HEK293 (cell line): ENCODE measurements around the gene TCEAL1.
A peak's percentile ranks its signal among the peaks of the same experiment; 100 is the strongest.
"Not testable (repeated sequence)": the region's sequence is repeated elsewhere in the genome, so short reads cannot be mapped to it uniquely, and the experiment has no call there.

Source experiments
- CTCF ChIA-PET: fragments of 350-600 bp; formaldehyde crosslinking; extraction: SDS; loops from one replicate; lab custom pipeline; 2021; ENCODE audit warnings: antibody characterized with exemption; lab: Yijun Ruan, JAX
- POLR2A ChIA-PET: fragments of 300-600 bp; formaldehyde crosslinking; extraction: SDS; loops from one replicate; lab custom pipeline; 2020; ENCODE audit warnings: antibody characterized with exemption, inconsistent platforms; lab: Yijun Ruan, JAX
- H3K27ac ChIP-seq: fragments of 200-500 bp; sonication (Bioruptor generic); 2 replicates; pipeline ENCODE4 v1.5.1; 2014; ENCODE audit warnings: low read depth, low read length, control low read depth, inconsistent platforms; ENCODE audit errors: extremely low read depth
- H3K36me3 ChIP-seq, 2 experiments: fragments of 200-500 bp in 1 of 2; sonication (Bioruptor generic) in 1 of 2; 1 replicate in 1 of 2; 2 replicates in 1 of 2; pipeline ENCODE4 v1.5.1; 2014 to 2017; ENCODE audit warnings: inconsistent platforms in 2 of 2, low read length in 2 of 2; ENCODE audit not compliant: control insufficient read depth in 2 of 2, insufficient read depth in 1 of 2
- H3K4me1 ChIP-seq: fragments of 200-500 bp; sonication (Bioruptor generic); 2 replicates; pipeline ENCODE4 v1.5.1; 2014; ENCODE audit warnings: mild to moderate bottlenecking, low read length, inconsistent platforms; ENCODE audit not compliant: control insufficient read depth, insufficient read depth
- H3K4me3 ChIP-seq: 2 replicates; pipeline ENCODE4 v1.5.1; 2011; ENCODE audit warnings: low read depth, mild to moderate bottlenecking, control low read depth, low read length, moderate library complexity
- H3K9me3 ChIP-seq: fragments of 200-500 bp; sonication (Bioruptor generic); 2 replicates; pipeline ENCODE4 v1.5.1; 2014; ENCODE audit warnings: low read depth, low read length, inconsistent platforms; ENCODE audit not compliant: control insufficient read depth, insufficient read depth
- GFI1B ChIP-seq: fragments of 450-650 bp; formaldehyde crosslinking; IDR thresholded peaks from 2 replicates; pipeline ENCODE4 v1.5.1; 2016; ENCODE audit warnings: missing biosample characterization, missing genetic modification characterization
- GLI4 ChIP-seq: fragments of 450-650 bp; formaldehyde crosslinking; IDR thresholded peaks from 2 replicates; pipeline ENCODE4 v1.5.1; 2016; ENCODE audit warnings: missing biosample characterization, missing genetic modification characterization
- HOXA7 ChIP-seq: sonication (generic); formaldehyde crosslinking; IDR thresholded peaks from 2 replicates; pipeline ENCODE4 v1.8.1; 2022; ENCODE audit warnings: missing genetic modification reagents, borderline replicate concordance
- MYNN ChIP-seq: fragments of 450-650 bp; formaldehyde crosslinking; IDR thresholded peaks from 2 replicates; pipeline ENCODE4 v1.5.1; 2016; ENCODE audit warnings: missing biosample characterization, missing genetic modification characterization, borderline replicate concordance
- SCRT2 ChIP-seq: fragments of 450-650 bp; formaldehyde crosslinking; IDR thresholded peaks from 2 replicates; pipeline ENCODE4 v1.5.1; 2016; ENCODE audit warnings: missing biosample characterization, missing genetic modification characterization
- ZBTB17 ChIP-seq: fragments of 450-650 bp; formaldehyde crosslinking; IDR thresholded peaks from 2 replicates; pipeline ENCODE4 v1.5.1; 2016; ENCODE audit warnings: missing biosample characterization, missing genetic modification characterization
- ZBTB21 ChIP-seq: fragments of 450-650 bp; formaldehyde crosslinking; IDR thresholded peaks from 2 replicates; pipeline ENCODE4 v1.5.1; 2017; ENCODE audit warnings: missing biosample characterization, missing genetic modification characterization
- ZBTB48 ChIP-seq: fragments of 450-650 bp; formaldehyde crosslinking; IDR thresholded peaks from 2 replicates; pipeline ENCODE4 v1.5.1; 2016; ENCODE audit warnings: missing biosample characterization, missing genetic modification characterization
- ZNF211 ChIP-seq: fragments of 450-650 bp; formaldehyde crosslinking; IDR thresholded peaks from 2 replicates; pipeline ENCODE4 v1.5.1; 2016; ENCODE audit warnings: low read depth, missing biosample characterization, missing genetic modification characterization
- ZNF335 ChIP-seq: fragments of 450-650 bp; formaldehyde crosslinking; conservative IDR thresholded peaks from 2 replicates; pipeline ENCODE4 v1.5.1; 2016; ENCODE audit warnings: missing biosample characterization, missing genetic modification characterization
- ZNF433 ChIP-seq: fragments of 450-650 bp; formaldehyde crosslinking; IDR thresholded peaks from 2 replicates; pipeline ENCODE4 v1.5.1; 2016; ENCODE audit warnings: missing biosample characterization, missing genetic modification characterization, low read depth
- ZNF596 ChIP-seq: fragments of 450-650 bp; IDR thresholded peaks from 2 replicates; pipeline ENCODE4 v1.5.0; 2018; ENCODE audit warnings: missing biosample characterization, mild to moderate bottlenecking, missing genetic modification characterization, moderate library complexity
- ZNF626 ChIP-seq: fragments of 450-650 bp; sonication (Bioruptor Pico); formaldehyde crosslinking; IDR thresholded peaks from 2 replicates; pipeline ENCODE4 v1.5.1; 2018; ENCODE audit warnings: missing biosample characterization, missing genetic modification characterization, inconsistent platforms
- ZNF629 ChIP-seq: fragments of 450-650 bp; formaldehyde crosslinking; IDR thresholded peaks from 2 replicates; pipeline ENCODE4 v1.5.1; 2017; ENCODE audit warnings: missing biosample characterization, missing genetic modification characterization
- ZNF658 ChIP-seq: fragments of 450-650 bp; formaldehyde crosslinking; IDR thresholded peaks from 2 replicates; pipeline ENCODE4; 2016; ENCODE audit warnings: missing biosample characterization, missing genetic modification characterization
- ZNF701 ChIP-seq: fragments of 450-650 bp; formaldehyde crosslinking; IDR thresholded peaks from 2 replicates; pipeline ENCODE4 v1.5.1; 2016; ENCODE audit warnings: missing biosample characterization, missing genetic modification characterization
- ZNF76 ChIP-seq: fragments of 450-650 bp; formaldehyde crosslinking; IDR thresholded peaks from 2 replicates; pipeline ENCODE4; 2016; ENCODE audit warnings: low read depth, missing biosample characterization, missing genetic modification characterization, borderline replicate concordance
- ZNF776 ChIP-seq: fragments of 450-650 bp; formaldehyde crosslinking; IDR thresholded peaks from 2 replicates; pipeline ENCODE4 v1.5.0; 2017; ENCODE audit warnings: missing biosample characterization, missing genetic modification characterization, borderline replicate concordance
- TF ChIP-seq, protein P1 (sequence below): fragments of 450-650 bp; formaldehyde crosslinking; IDR thresholded peaks from 2 replicates; pipeline ENCODE4 v1.5.1; 2016; ENCODE audit warnings: missing biosample characterization, missing genetic modification characterization
- TF ChIP-seq, protein P2 (sequence below): fragments of 450-650 bp; formaldehyde crosslinking; IDR thresholded peaks from 2 replicates; pipeline ENCODE4 v1.5.1; 2016; ENCODE audit warnings: missing biosample characterization, missing genetic modification characterization, borderline replicate concordance

Gene TCEAL1

DNA sequence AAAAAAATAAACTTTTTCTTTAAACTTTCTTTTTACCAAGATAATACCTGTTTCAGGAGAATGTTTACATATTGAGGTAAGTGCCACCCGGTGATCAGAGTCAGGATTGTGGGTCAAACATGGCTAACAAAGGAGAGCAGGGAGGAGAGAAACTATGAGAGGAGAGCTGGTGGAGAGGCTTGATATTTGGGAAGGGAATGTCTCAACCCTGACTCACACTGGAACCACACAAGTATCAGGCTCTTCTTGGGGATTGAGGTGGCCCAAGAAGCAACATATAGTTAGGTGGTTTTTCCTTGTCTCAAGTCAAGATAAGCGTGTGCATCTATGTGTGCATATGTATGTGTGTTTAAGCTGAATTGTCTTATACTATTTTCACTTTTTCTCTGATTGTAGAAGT lies 6.7 kb downstream of the TCEAL1 start:
- ChIA-PET CTCF (interaction anchor here (0.5 kb wide), 1 partner anchor 39 kb away, joined by 6 read pairs; no protein-coding TSS in a partner anchor), POLR2A (no interaction called here)
- H3K9me3 ChIP-seq, result no peaks in the 10 kb centered on the region
- peaks cover under 1% of the 10 kb centered on the region; the same call in 1 of the 2 replicates for H3K4me1 ChIP-seq
- no peak overlapping the region for H3K4me3 ChIP-seq
- H3K27ac ChIP-seq, result no peak overlapping the region
- TF ChIP-seq ZNF776 (no peak), ZNF76 (tag by site-specific recombination) (no peak)
- H3K36me3 ChIP-seq, result peaks cover 0 to 5% of the 10 kb centered on the region in 2 experiments; a peak in 1 of 3 replicates

DNA sequence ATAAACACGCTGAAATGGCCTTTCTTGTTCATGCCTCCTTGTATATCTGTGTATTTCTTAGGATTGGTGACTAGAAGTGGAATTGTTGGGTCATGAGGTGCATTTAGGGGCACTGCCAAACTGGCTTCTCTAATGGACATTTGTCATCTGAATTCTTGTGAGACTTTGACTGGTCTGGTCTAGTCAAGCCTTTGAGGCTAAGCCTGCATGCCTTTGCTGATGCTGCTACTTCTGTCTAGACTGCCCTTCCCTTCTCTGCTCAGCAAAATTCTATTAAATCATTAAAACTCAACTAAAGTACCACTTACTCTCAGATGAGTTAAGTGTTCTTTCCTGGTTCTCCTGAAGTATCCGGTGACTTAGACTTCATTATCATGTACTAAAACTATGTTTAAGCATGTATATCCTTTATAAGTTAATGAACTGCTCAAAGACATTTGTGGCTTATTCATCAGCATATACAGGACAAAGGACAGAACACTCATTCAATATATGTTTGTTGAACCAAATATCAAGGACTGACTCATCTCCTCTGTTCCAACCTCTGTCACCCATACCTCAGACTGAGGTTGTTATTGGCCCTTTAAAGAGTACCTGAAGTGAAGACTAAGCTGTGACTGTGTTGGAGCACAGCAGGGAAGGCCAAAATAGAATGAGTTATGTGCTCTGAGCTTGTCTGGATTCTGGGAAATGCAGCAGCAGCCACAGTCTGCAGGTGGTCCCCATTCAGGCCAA lies 9.0 kb downstream of the TCEAL1 start:
- POLR2A ChIA-PET, result no interaction called here

DNA sequence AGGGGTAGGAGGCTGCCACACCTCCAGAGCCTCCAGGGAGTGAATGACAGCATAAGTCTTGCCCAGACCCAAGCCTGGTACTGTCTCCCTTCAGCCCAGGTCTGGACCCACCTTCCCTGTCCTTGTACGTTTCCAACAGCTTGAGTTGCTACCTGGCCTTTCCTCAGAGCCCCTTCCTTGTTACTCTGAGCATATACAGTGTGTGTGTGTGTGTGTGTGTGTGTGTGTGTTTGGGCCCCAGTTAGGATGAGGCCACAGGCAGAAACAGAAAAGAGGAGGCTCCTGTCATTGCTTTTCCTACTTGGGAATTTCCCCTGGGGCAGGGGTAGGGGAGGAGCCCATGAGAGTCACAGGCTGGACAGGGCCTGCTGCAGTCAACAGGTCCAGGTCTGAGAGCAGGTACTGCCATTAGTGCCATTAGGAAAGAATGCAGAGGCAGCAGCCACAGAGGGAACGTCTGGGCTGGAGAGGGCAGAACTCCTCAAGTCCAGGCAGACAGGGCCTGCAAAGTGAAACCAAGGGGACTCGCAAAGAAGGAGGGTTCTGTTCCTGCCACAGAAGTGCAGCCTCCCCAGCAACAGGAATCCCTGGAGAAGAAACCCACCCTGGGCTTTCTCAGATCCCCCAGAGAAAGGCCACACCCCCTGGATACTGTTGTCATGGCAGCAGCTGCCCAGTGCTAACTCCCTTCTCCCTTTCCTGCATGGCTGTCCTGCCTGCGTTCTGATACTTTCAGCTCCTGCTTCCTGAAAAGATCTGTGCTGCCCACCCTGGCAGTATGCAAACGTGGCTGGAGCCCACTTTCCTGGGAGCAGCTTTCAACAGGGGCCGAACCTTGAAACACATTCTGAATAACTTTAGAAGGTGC lies 9.9 kb downstream of the TCEAL1 start:
- H3K27ac ChIP-seq, H3K4me1 ChIP-seq: not testable (repeated sequence)
- 0 out of 2 replicates have a peak, but pooled peaks have one; percentile 34 for TF ChIP-seq SCRT2 (tag by site-specific recombination)
- TF ChIP-seq MYNN (tag by site-specific recombination), result peak; percentile 72
- TF ChIP-seq, all 188 proteins: peak for 2; not testable (repeated sequence) for 186
- H3K4me3 ChIP-seq, H3K36me3 ChIP-seq, H3K9me3 ChIP-seq: not testable (repeated sequence)
- CTCF ChIA-PET, result interaction anchor here (0.6 to 1.2 kb wide), 2 partner anchors 9 to 803 kb away, joined by 4 read pairs; no protein-coding TSS in a partner anchor
- POLR2A ChIA-PET, result interaction anchor here (1.4 kb wide), 1 partner anchor 8 kb away, joined by 3 read pairs; no protein-coding TSS in a partner anchor

More for the DNA sequence above, 9.0 kb downstream of the TCEAL1 start:
- CTCF ChIA-PET, result interaction anchor here (1.2 kb wide), 1 partner anchor 8 kb away, joined by 4 read pairs; no protein-coding TSS in a partner anchor
- no peaks in the 10 kb centered on the region for H3K36me3 ChIP-seq
- TF ChIP-seq ZNF776 (no peak), ZBTB17 (tag by site-specific recombination) (peak; percentile 71)
- TF ChIP-seq, protein P1, sequence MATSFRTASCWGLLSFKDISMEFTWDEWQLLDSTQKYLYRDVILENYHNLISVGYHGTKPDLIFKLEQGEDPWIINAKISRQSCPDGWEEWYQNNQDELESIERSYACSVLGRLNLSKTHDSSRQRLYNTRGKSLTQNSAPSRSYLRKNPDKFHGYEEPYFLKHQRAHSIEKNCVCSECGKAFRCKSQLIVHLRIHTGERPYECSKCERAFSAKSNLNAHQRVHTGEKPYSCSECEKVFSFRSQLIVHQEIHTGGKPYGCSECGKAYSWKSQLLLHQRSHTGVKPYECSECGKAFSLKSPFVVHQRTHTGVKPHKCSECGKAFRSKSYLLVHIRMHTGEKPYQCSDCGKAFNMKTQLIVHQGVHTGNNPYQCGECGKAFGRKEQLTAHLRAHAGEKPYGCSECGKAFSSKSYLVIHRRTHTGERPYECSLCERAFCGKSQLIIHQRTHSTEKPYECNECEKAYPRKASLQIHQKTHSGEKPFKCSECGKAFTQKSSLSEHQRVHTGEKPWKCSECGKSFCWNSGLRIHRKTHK, result no peak
- TF ChIP-seq, all 188 proteins: peak for 1
- no peaks in the 10 kb centered on the region for H3K9me3 ChIP-seq
- H3K4me3 ChIP-seq, result no peak overlapping the region
- no peaks in the 10 kb centered on the region for H3K4me1 ChIP-seq
- no peak overlapping the region for H3K27ac ChIP-seq

DNA sequence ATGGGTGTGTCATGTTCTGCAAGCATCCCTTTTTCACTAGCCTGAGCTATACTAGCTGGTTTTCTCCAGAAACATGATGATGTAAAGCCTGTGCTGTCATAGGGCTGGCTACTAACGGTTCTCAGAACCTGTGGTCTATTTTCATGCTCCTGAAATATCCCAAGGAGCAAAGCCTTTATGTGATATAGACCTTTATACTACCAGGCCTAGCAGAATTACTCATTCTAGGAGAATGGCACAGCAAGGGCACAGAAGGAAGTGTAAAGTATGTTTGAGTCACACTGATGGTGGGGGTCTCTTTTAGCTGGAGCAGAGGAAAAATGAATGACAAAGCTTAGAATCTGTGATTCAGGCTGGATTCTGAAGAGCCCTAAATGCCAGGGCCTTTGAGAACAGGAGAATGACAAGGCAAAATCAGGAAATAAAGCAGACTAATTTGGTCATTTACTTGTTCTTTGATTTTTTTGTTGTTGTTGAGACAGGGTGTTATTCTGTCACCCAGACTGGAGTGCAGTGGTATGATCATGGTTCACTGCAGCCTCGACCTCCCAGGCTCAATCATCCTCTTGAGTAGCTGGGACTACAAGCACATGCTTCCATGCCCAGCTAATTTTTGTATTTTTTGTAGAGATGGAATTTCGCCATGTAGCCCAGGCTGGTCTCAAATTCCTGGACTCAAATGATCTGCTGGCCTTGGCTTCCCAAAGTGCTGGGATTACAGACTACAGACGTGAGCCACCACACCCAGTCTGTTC lies 11.8 kb downstream of the TCEAL1 start:
- TF ChIP-seq ZNF629 (tag by site-specific recombination) (no peak), ZNF626 (tag by site-specific recombination) (no peak), ZNF433 (tag by site-specific recombination) (no peak), ZNF658 (no peak), GFI1B (tag by site-specific recombination) (no peak), HOXA7 (CRISPR knock-in tag) (no peak), GLI4 (tag by site-specific recombination) (no peak), ZNF596 (tag by site-specific recombination) (no peak), ZNF211 (tag by site-specific recombination) (no peak), ZBTB48 (tag by site-specific recombination) (no peak), ZNF701 (tag by site-specific recombination) (no peak), ZNF335 (no peak), ZBTB21 (no peak)
- TF ChIP-seq, protein P2, sequence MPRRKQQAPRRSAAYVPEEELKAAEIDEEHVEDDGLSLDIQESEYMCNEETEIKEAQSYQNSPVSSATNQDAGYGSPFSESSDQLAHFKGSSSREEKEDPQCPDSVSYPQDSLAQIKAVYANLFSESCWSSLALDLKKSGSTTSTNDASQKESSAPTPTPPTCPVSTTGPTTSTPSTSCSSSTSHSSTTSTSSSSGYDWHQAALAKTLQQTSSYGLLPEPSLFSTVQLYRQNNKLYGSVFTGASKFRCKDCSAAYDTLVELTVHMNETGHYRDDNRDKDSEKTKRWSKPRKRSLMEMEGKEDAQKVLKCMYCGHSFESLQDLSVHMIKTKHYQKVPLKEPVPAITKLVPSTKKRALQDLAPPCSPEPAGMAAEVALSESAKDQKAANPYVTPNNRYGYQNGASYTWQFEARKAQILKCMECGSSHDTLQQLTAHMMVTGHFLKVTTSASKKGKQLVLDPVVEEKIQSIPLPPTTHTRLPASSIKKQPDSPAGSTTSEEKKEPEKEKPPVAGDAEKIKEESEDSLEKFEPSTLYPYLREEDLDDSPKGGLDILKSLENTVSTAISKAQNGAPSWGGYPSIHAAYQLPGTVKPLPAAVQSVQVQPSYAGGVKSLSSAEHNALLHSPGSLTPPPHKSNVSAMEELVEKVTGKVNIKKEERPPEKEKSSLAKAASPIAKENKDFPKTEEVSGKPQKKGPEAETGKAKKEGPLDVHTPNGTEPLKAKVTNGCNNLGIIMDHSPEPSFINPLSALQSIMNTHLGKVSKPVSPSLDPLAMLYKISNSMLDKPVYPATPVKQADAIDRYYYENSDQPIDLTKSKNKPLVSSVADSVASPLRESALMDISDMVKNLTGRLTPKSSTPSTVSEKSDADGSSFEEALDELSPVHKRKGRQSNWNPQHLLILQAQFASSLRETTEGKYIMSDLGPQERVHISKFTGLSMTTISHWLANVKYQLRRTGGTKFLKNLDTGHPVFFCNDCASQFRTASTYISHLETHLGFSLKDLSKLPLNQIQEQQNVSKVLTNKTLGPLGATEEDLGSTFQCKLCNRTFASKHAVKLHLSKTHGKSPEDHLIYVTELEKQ (tag by site-specific recombination), result no peak
- Histone ChIP-seq H3K27ac (no peak overlapping the region), H3K9me3 (no peaks in the 10 kb centered on the region), H3K4me1 (no peaks in the 10 kb centered on the region), H3K4me3 (no peak overlapping the region), H3K36me3 (no peaks in the 10 kb centered on the region)
- ChIA-PET CTCF (interaction anchor here (0.6 to 1.9 kb wide), 2 partner anchors 10 to 80 kb away, joined by 3 to 10 read pairs; no protein-coding TSS in a partner anchor), POLR2A (no interaction called here)
